Adipocyte (in vitro differentiated cells): ENCODE data around the gene MMP2.

Experiments
- DNase-seq: peaks from one replicate; pipeline ENCODE4 v3.0.0-alpha.2; 2015; ENCODE audit warnings: low read depth
- H3K27me3 ChIP-seq: replicated peaks from 2 replicates; pipeline ENCODE4 v1.7.0; 2013; ENCODE audit warnings: mild to moderate bottlenecking, low read length, moderate library complexity; ENCODE audit not compliant: control insufficient read depth, insufficient read depth
- H3K36me3 ChIP-seq: 2 replicates; pipeline ENCODE4 v1.7.0; 2013; ENCODE audit warnings: low read length, mild to moderate bottlenecking, moderate library complexity; ENCODE audit not compliant: control insufficient read depth, insufficient read depth, severe bottlenecking
- H3K4me1 ChIP-seq: 2 replicates; pipeline ENCODE4 v1.7.0; 2013; ENCODE audit warnings: mild to moderate bottlenecking, low read length, moderate library complexity; ENCODE audit not compliant: control insufficient read depth, insufficient read depth
- H3K4me3 ChIP-seq: 2 replicates; pipeline ENCODE4 v1.7.0; 2013; ENCODE audit warnings: mild to moderate bottlenecking, low read length, moderate library complexity
- H3K9ac ChIP-seq: 2 replicates; pipeline ENCODE4 v1.7.0; 2013; ENCODE audit warnings: mild to moderate bottlenecking, low read length, moderate library complexity
- H3K9me3 ChIP-seq: 2 replicates; pipeline ENCODE4 v1.7.0; 2013; ENCODE audit warnings: mild to moderate bottlenecking, low read length, moderate library complexity; ENCODE audit not compliant: control insufficient read depth

MMP2 gene

GRCh38 chr16:55482056-55482455 is 3.1 kb downstream of the MMP2 start:
- Histone ChIP-seq H3K36me3 (peaks cover 42% of the 10 kb centered on the region), H3K9me3 (no peaks in the 10 kb centered on the region), H3K4me1 (peaks cover 72% of the 10 kb centered on the region), H3K9ac (peak overlapping the region; percentile 92), H3K27me3 (no peaks in the 10 kb centered on the region), H3K4me3 (peak overlapping the region; percentile 91)
- peak; percentile 59 for DNase-seq

- DNase-seq, result peak; percentile 91
- Histone ChIP-seq H3K4me1 (peaks cover 83% of the 10 kb centered on the region), H3K4me3 (no peak overlapping the region), H3K36me3 (peaks cover 84% of the 10 kb centered on the region), H3K9me3 (no peaks in the 10 kb centered on the region), H3K9ac (peak overlapping the region; percentile 68), H3K27me3 (no peaks in the 10 kb centered on the region)
Measured at GRCh38 chr16:55487048-55487803, 8.2 kb downstream of the MMP2 start.

- DNase-seq, result no peak
- Histone ChIP-seq H3K9me3 (no peaks in the 10 kb centered on the region), H3K36me3 (peaks cover 84% of the 10 kb centered on the region), H3K9ac (peak overlapping the region; percentile 58), H3K27me3 (no peaks in the 10 kb centered on the region), H3K4me1 (peaks cover 72% of the 10 kb centered on the region), H3K4me3 (no peak overlapping the region)
Measured at GRCh38 chr16:55488306-55488705, 9.3 kb downstream of the MMP2 start.

- no peaks in the 10 kb centered on the region for H3K9me3 ChIP-seq
- H3K27me3 ChIP-seq, result no peaks in the 10 kb centered on the region
- H3K4me1 ChIP-seq, result peaks cover 69% of the 10 kb centered on the region
- peak overlapping the region; percentile 9 for H3K9ac ChIP-seq
- no peak for DNase-seq
- H3K4me3 ChIP-seq, result no peak overlapping the region
- peaks cover 84% of the 10 kb centered on the region for H3K36me3 ChIP-seq
Measured at GRCh38 chr16:55489119-55489955, 10.3 kb downstream of the MMP2 start.

- H3K9me3 ChIP-seq, result no peaks in the 10 kb centered on the region
- no peak for DNase-seq
Measured at GRCh38 chr16:55489956-55490265, 10.9 kb downstream of the MMP2 start.

GRCh38 chr16:55490301-55490700 is 11.3 kb downstream of the MMP2 start:
- peak overlapping the region; percentile 4 for H3K9ac ChIP-seq
- no peak overlapping the region for H3K4me3 ChIP-seq
- H3K9me3 ChIP-seq, result no peaks in the 10 kb centered on the region
- DNase-seq, result no peak
- H3K4me1 ChIP-seq, result peaks cover 72% of the 10 kb centered on the region
- H3K27me3 ChIP-seq, result no peaks in the 10 kb centered on the region
- H3K36me3 ChIP-seq, result peaks cover 77% of the 10 kb centered on the region

More at GRCh38 chr16:55489956-55490265, 10.9 kb downstream of the MMP2 start:
- Histone ChIP-seq H3K4me1 (peaks cover 72% of the 10 kb centered on the region), H3K36me3 (peaks cover 81% of the 10 kb centered on the region), H3K27me3 (no peaks in the 10 kb centered on the region), H3K4me3 (no peak overlapping the region), H3K9ac (peak overlapping the region; percentile 4)

GRCh38 chr16:55491691-55492090 is 12.7 kb downstream of the MMP2 start:
- no peak overlapping the region for H3K4me3 ChIP-seq
- H3K4me1 ChIP-seq, result peaks cover 73% of the 10 kb centered on the region
- no peak overlapping the region for H3K9ac ChIP-seq
- H3K27me3 ChIP-seq, result no peaks in the 10 kb centered on the region
- H3K36me3 ChIP-seq, result peaks cover 79% of the 10 kb centered on the region
- no peak for DNase-seq
- H3K9me3 ChIP-seq, result no peaks in the 10 kb centered on the region

- Histone ChIP-seq H3K9ac (no peak overlapping the region), H3K4me3 (no peak overlapping the region), H3K27me3 (no peaks in the 10 kb centered on the region), H3K9me3 (no peaks in the 10 kb centered on the region), H3K36me3 (peaks cover 87% of the 10 kb centered on the region), H3K4me1 (peaks cover 61% of the 10 kb centered on the region)
- no peak for DNase-seq
Measured at GRCh38 chr16:55492756-55493380, 13.9 kb downstream of the MMP2 start.

- DNase-seq, result peak; percentile 91
- H3K4me3 ChIP-seq, result no peak overlapping the region
- peaks cover 53% of the 10 kb centered on the region for H3K4me1 ChIP-seq
- H3K9ac ChIP-seq, result peak overlapping the region; percentile 39
- H3K27me3 ChIP-seq, result no peaks in the 10 kb centered on the region
- H3K9me3 ChIP-seq, result no peaks in the 10 kb centered on the region
- peaks cover 84% of the 10 kb centered on the region for H3K36me3 ChIP-seq
Measured at GRCh38 chr16:55494994-55495421, 16.0 kb downstream of the MMP2 start.

GRCh38 chr16:55495616-55496289 is 16.8 kb downstream of the MMP2 start:
- Histone ChIP-seq H3K4me3 (no peak overlapping the region), H3K36me3 (peaks cover 78% of the 10 kb centered on the region), H3K9me3 (no peaks in the 10 kb centered on the region), H3K4me1 (peaks cover 53% of the 10 kb centered on the region), H3K9ac (peak overlapping the region; percentile 28), H3K27me3 (no peaks in the 10 kb centered on the region)
- peak; percentile 52 for DNase-seq
